Activated CD4-positive, alpha-beta T cell treated with anti-CD3 and anti-CD28 coated beads, Interleukin-2, amount 10 ng/mL, durations not matched to agents 7 days and 5 days (primary cell): ENCODE data around the gene PCBD1. TPM values are rescaled to one million over a fixed set of nuclear protein-coding genes. Genes with fewer than 3 reads are reported as not detected.
"Not testable (repeated sequence)": the region's sequence is repeated elsewhere in the genome, so short reads cannot be mapped to it uniquely, and the experiment has no call there.

Experiments used
- CTCF ChIA-PET: fragments of 350-600 bp; sonication (Branson Sonifier 250); formaldehyde crosslinking; loops from one replicate; lab custom pipeline; 2021; ENCODE audit warnings: antibody characterized with exemption; lab: Charles Lee
- POLR2A ChIA-PET: fragments of 350-600 bp; sonication (Branson Sonifier 250); formaldehyde crosslinking; loops from one replicate; lab custom pipeline; 2021; ENCODE audit warnings: antibody characterized with exemption; lab: Charles Lee
- DNase-seq: peaks from one replicate; pipeline ENCODE4 v3.0.0-alpha.2; 2020
- H3K27ac Mint-ChIP-seq: one replicate; pipeline ENCODE4 v1.8.0; 2021; ENCODE audit warnings: mild to moderate bottlenecking, moderate library complexity, mixed read lengths
- H3K27me3 Mint-ChIP-seq: one replicate; pipeline ENCODE4 v1.8.0; 2021; ENCODE audit warnings: mixed read lengths
- H3K36me3 Mint-ChIP-seq: one replicate; pipeline ENCODE4 v1.8.0; 2021; ENCODE audit warnings: low read depth, mixed read lengths
- H3K4me1 Mint-ChIP-seq: one replicate; pipeline ENCODE4 v1.8.0; 2021; ENCODE audit warnings: mixed read lengths
- H3K4me3 Mint-ChIP-seq: one replicate; pipeline ENCODE4 v1.8.0; 2021; ENCODE audit warnings: mild to moderate bottlenecking, moderate library complexity, mixed read lengths
- H3K9me3 Mint-ChIP-seq: one replicate; pipeline ENCODE4 v1.8.0; 2021; ENCODE audit warnings: mixed read lengths
- total RNA-seq, 2 experiments: library from RNA; stranded (reverse); gene quantifications; one replicate each; pipeline ENCODE4 v1.2.3, GENCODE V29; 2021

The PCBD1 gene
- total RNA-seq, 2 experiments from 2014 or later: 21.4 to 21.8 TPM

GRCh38 chr10:70864935-70865334 lies 23.4 kb downstream of the PCBD1 start:
- Mint-ChIP-seq H3K27ac (no peak overlapping the region), H3K4me1 (peaks cover 6% of the 10 kb centered on the region), H3K4me3 (no peak overlapping the region), H3K9me3 (no peaks in the 10 kb centered on the region), H3K27me3 (no peaks in the 10 kb centered on the region), H3K36me3 (peaks cover 7% of the 10 kb centered on the region)
- DNase-seq: no peak
- ChIA-PET POLR2A (no interaction called here), CTCF (interaction anchor here (0.8 to 1.6 kb wide), 3 partner anchors 14 to 19 kb away, joined by 3 to 6 read pairs (median 4); no protein-coding TSS in a partner anchor)

GRCh38 chr10:70863470-70864160 lies 24.8 kb downstream of the PCBD1 start:
- Mint-ChIP-seq H3K36me3 (peaks cover 9% of the 10 kb centered on the region), H3K4me3 (no peak overlapping the region), H3K9me3 (no peaks in the 10 kb centered on the region), H3K27me3 (no peaks in the 10 kb centered on the region), H3K4me1 (peaks cover 6% of the 10 kb centered on the region), H3K27ac (peak overlapping the region; percentile 80)
- no peak for DNase-seq
- ChIA-PET POLR2A (no interaction called here), CTCF (interaction anchor here (0.6 to 2.2 kb wide), 5 partner anchors 9 to 74 kb away, joined by 3 to 6 read pairs (median 5); no protein-coding TSS in a partner anchor)

DNA sequence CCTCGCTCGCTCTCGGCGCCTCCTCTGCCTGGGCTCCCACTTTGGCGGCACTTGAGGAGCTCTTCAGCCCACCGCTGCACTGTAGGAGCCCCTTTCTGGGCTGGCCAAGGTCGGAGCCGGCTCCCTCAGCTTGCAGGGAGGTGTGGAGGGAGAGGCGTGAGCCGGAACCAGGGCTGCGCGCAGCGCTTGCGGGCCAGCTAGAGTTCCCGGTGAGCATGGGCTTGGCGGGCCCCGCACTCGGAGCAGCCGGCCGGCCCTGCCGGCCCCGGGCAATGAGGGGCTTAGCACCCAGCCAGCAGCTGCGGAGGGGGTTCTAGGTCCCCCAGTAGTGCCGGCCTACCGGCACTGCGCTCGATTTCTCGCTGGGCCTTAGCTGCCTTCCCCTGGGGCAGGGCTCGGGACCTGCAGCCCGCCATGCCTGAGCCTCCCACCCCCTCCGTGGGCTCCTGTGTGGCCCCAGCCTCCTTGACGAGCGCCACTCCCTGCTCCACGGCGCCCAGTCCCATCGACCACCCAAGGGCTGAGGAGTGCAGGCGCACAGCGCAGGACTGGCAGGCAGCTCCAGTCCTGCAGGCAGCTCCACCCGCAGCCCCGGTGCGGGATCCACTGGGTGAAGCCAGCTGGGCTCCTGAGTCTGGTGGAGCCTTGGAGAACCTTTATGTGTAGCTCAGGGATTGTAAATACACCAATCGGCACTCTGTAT lies 26.7 kb downstream of the PCBD1 start:
- POLR2A ChIA-PET: not testable (repeated sequence)

GRCh38 chr10:70858759-70859158 lies 29.6 kb downstream of the PCBD1 start:
- peaks cover 10% of the 10 kb centered on the region for H3K36me3 Mint-ChIP-seq
- H3K4me3 Mint-ChIP-seq: no peak overlapping the region
- POLR2A ChIA-PET: no interaction called here
- no peaks in the 10 kb centered on the region for H3K9me3 Mint-ChIP-seq
- CTCF ChIA-PET: no interaction called here
- no peak overlapping the region for H3K27ac Mint-ChIP-seq
- H3K4me1 Mint-ChIP-seq: peaks cover 9% of the 10 kb centered on the region
- no peak for DNase-seq
- no peaks in the 10 kb centered on the region for H3K27me3 Mint-ChIP-seq

More for the DNA sequence above, 26.7 kb downstream of the PCBD1 start:
- H3K9me3 Mint-ChIP-seq, H3K27me3 Mint-ChIP-seq, DNase-seq, H3K4me3 Mint-ChIP-seq, H3K27ac Mint-ChIP-seq: not testable (repeated sequence)
- Mint-ChIP-seq H3K4me1 (peaks cover 13% of the 10 kb centered on the region), H3K36me3 (peaks cover 10% of the 10 kb centered on the region)
- CTCF ChIA-PET: interaction anchor here (0.5 to 2.2 kb wide), 2 partner anchors 18 to 37 kb away, joined by 3 to 6 read pairs; no protein-coding TSS in a partner anchor

GRCh38 chr10:70856454-70856853 lies 31.9 kb downstream of the PCBD1 start:
- Mint-ChIP-seq H3K27ac (no peak overlapping the region), H3K4me1 (peaks cover 8% of the 10 kb centered on the region), H3K9me3 (no peaks in the 10 kb centered on the region), H3K27me3 (no peaks in the 10 kb centered on the region), H3K36me3 (peaks cover 7% of the 10 kb centered on the region), H3K4me3 (no peak overlapping the region)
- no peak for DNase-seq
- ChIA-PET POLR2A (no interaction called here), CTCF (interaction anchor here (1.4 kb wide), 1 partner anchor 360 kb away, joined by 3 read pairs; no protein-coding TSS in a partner anchor)

DNA sequence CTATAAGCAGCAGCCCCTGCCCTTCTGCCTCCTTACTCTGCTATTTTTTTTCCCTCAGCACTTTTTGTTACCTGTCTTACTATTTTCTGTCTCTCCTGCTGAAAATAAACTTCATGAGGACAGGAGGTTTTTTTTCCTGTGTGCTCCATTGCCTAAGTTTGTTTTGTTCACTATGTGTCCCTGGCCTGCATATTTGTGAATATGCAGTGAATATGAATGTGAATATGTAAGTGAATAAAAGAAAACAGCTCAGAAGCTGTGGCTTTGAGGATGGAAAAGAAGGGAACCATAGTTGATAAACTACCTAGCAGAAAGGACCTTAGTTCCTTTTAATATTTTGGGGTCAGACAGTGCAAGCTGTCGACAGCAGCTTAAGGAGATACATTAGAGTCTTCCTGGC lies 34.9 kb downstream of the PCBD1 start:
- no peak for DNase-seq
- no peak overlapping the region for H3K27ac Mint-ChIP-seq
- no peak overlapping the region for H3K4me3 Mint-ChIP-seq
- no peaks in the 10 kb centered on the region for H3K9me3 Mint-ChIP-seq
- ChIA-PET CTCF (no interaction called here), POLR2A (no interaction called here)
- no peaks in the 10 kb centered on the region for H3K36me3 Mint-ChIP-seq
- peaks cover 18% of the 10 kb centered on the region for H3K4me1 Mint-ChIP-seq
- H3K27me3 Mint-ChIP-seq: no peaks in the 10 kb centered on the region

DNA sequence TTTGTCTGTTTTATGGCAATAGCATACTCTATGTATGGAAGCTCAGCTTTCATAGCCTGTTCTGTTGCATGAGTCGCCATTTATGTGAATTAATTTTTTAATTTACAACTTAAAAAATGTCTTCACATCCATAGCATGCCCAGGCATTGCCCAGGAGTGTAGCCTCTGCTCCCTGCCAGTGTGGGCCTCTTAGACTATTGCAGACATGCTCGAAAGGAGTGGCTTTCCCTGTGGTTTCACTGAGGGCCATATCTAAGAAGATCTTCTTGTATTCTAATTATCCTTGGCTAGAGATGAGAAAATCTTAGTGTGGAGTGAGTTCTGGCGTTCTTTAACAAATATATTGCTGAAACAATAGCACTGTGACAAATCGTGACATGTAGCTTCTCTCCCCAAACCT lies 35.3 kb downstream of the PCBD1 start:
- Mint-ChIP-seq H3K9me3 (no peaks in the 10 kb centered on the region), H3K27ac (no peak overlapping the region), H3K27me3 (no peaks in the 10 kb centered on the region), H3K4me3 (no peak overlapping the region), H3K36me3 (no peaks in the 10 kb centered on the region), H3K4me1 (peaks cover 18% of the 10 kb centered on the region)
- ChIA-PET CTCF (no interaction called here), POLR2A (no interaction called here)
- DNase-seq: no peak

- Mint-ChIP-seq H3K27ac (no peak overlapping the region), H3K4me1 (peaks cover 13% of the 10 kb centered on the region), H3K27me3 (no peaks in the 10 kb centered on the region), H3K9me3 (no peaks in the 10 kb centered on the region), H3K36me3 (no peaks in the 10 kb centered on the region), H3K4me3 (no peak overlapping the region)
- ChIA-PET CTCF (no interaction called here), POLR2A (no interaction called here)
- no peak for DNase-seq
Observed at GRCh38 chr10:70851597-70852475, 36.5 kb downstream of the PCBD1 start.

DNA sequence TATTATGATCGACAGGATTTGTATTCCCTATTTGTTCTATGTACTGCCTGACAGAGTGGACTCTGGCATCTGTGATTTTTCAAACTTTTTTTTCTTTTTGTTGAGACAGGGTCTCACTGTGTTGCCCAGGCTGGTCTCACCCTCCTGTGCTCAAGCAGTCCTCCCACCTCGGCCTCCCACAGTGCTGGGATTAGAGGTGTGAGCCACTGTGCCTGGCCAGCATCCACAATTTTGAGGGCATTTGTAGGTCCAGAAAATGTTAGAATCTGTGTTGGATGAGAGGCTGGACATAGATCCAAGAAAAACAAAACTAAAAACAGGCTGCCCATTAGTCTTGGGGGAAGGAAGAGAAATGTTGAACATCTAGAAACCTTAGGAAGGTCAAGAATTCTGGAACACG lies 38.3 kb downstream of the PCBD1 start:
- POLR2A ChIA-PET: no interaction called here
- no peak overlapping the region for H3K27ac Mint-ChIP-seq
- H3K4me3 Mint-ChIP-seq: no peak overlapping the region
- CTCF ChIA-PET: interaction anchor here (0.5 kb wide), 1 partner anchor 56 kb away, joined by 3 read pairs; no protein-coding TSS in a partner anchor
- H3K9me3 Mint-ChIP-seq: no peaks in the 10 kb centered on the region
- peaks cover 1% of the 10 kb centered on the region for H3K36me3 Mint-ChIP-seq
- H3K4me1 Mint-ChIP-seq: peaks cover 12% of the 10 kb centered on the region
- no peaks in the 10 kb centered on the region for H3K27me3 Mint-ChIP-seq
- DNase-seq: no peak

DNA sequence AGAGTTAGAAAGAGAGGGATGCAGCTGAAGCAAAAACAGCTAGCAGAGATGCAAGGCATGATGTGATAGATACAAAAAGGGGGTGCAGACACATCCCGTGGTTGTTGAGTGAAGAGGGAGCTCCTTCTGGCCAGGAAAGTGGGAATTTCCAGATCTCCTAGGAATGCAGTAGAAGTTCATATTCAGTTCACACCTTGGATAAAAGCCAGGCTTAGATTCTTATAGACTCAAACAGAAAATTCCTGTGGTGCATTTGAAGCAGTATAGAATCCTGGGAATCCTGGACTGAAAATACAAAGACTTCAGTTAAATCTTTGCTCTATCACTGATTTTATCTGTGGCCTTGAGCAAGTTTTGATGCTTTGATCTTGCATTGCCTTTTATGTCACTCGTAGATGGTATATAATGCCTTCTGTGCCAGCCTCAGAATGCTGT lies 38.8 kb downstream of the PCBD1 start:
- POLR2A ChIA-PET: no interaction called here
- H3K4me3 Mint-ChIP-seq: no peak overlapping the region
- H3K27ac Mint-ChIP-seq: no peak overlapping the region
- no peaks in the 10 kb centered on the region for H3K9me3 Mint-ChIP-seq
- CTCF ChIA-PET: interaction anchor here (0.5 to 1.8 kb wide), 2 partner anchors 13 to 56 kb away, joined by 3 read pairs; no protein-coding TSS in a partner anchor
- DNase-seq: no peak
- no peaks in the 10 kb centered on the region for H3K27me3 Mint-ChIP-seq
- peaks cover 12% of the 10 kb centered on the region for H3K4me1 Mint-ChIP-seq
- peaks cover 1% of the 10 kb centered on the region for H3K36me3 Mint-ChIP-seq

GRCh38 chr10:70847659-70848360 lies 40.6 kb downstream of the PCBD1 start:
- H3K4me1 Mint-ChIP-seq: peaks cover 12% of the 10 kb centered on the region
- H3K27me3 Mint-ChIP-seq: no peaks in the 10 kb centered on the region
- DNase-seq: no peak
- no peak overlapping the region for H3K27ac Mint-ChIP-seq
- CTCF ChIA-PET: interaction anchor here (1.8 kb wide), 1 partner anchor 11 kb away, joined by 3 read pairs; no protein-coding TSS in a partner anchor
- peaks cover 3% of the 10 kb centered on the region for H3K36me3 Mint-ChIP-seq
- H3K9me3 Mint-ChIP-seq: no peaks in the 10 kb centered on the region
- POLR2A ChIA-PET: interaction anchor here (0.6 kb wide), 1 partner anchor 94 kb away, joined by 3 read pairs; no protein-coding TSS in a partner anchor
- H3K4me3 Mint-ChIP-seq: no peak overlapping the region

- Mint-ChIP-seq H3K4me1 (peaks cover 12% of the 10 kb centered on the region), H3K36me3 (peaks cover 7% of the 10 kb centered on the region), H3K27ac (no peak overlapping the region), H3K4me3 (no peak overlapping the region), H3K27me3 (no peaks in the 10 kb centered on the region), H3K9me3 (no peaks in the 10 kb centered on the region)
- no peak for DNase-seq
- CTCF ChIA-PET: interaction anchor here (0.8 to 1.0 kb wide), 2 partner anchors 18 to 199 kb away, joined by 3 read pairs; no protein-coding TSS in a partner anchor
- POLR2A ChIA-PET: no interaction called here
Observed at GRCh38 chr10:70846795-70847194, 41.6 kb downstream of the PCBD1 start.
